DMS53 (cell line): ENCODE results near the gene GXYLT1.
A peak's percentile ranks its signal among the peaks of the same experiment; 100 is the strongest.
"Not testable (repeated sequence)": the region's sequence is repeated elsewhere in the genome, so short reads cannot be mapped to it uniquely, and the experiment has no call there.

Experiments
- DNase-seq: peaks from one replicate; lab custom pipeline; 2025; lab: John Stamatoyannopoulos, UW

The GXYLT1 gene, protein sequence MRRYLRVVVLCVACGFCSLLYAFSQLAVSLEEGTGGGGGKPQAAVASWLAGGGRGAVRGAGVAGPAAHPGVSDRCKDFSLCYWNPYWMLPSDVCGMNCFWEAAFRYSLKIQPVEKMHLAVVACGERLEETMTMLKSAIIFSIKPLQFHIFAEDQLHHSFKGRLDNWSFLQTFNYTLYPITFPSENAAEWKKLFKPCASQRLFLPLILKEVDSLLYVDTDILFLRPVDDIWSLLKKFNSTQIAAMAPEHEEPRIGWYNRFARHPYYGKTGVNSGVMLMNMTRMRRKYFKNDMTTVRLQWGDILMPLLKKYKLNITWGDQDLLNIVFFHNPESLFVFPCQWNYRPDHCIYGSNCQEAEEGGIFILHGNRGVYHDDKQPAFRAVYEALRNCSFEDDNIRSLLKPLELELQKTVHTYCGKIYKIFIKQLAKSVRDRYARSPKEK

DNA sequence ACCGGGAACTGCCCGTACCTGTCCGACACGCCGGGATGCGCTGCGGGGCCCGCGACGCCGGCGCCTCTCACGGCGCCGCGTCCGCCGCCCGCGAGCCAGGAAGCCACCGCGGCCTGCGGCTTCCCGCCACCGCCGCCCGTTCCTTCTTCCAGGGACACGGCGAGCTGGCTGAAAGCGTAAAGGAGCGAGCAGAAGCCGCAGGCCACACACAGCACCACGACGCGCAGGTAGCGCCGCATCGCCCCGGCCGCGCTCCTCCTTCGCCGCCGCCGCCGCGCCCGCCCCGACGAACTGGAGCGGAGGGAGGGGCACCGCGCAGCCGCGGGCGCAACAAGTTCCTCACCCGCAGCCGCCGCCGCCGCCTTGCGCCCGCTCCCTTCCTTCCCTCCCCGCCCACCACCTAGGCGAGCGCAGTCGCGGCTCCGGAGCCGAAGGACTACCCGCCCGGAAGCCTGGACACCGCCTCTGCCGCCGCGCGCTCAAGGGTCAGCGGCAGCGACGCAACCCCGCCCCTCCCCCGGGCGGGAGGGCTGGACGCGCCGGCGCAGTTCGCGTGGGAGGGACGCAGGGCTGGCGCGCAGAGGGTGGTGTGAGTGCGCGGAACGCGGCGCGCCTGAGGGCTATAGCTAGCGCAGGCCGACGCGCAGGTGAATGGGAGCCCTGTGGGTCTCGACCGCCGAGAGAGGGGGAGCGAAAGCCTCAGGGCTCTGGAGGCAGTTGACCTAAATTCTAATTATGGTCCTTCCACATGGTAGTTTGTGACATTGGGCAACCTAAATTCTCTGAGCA is at the start of gene GXYLT1:
Gene GXYLT1, minus strand, starts transcription at position 467 of the 789 bp plus-strand sequence. Its CDS starts 228 bp downstream, at position 239.
- DNase-seq, result peak; percentile 100

DNA sequence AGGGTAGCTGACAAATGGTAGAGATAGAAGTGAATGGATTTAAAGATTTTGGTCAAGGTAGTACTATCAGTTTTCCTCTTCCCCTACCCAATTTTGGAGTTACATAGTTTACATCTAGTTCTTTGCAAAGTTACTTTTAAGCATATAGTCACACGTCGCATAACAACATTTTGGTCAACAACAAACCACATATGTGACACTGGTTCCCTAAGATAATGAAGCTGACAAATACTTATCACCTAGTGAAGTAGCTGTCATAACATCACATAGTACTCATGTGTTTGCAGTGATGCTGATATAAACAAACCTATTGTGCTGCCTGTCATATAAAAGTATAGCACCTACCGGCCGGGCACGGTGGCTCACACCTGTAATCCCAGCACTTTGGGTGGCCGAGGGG is 48.0 kb upstream of the GXYLT1 start:
- DNase-seq, result no peak

DNA sequence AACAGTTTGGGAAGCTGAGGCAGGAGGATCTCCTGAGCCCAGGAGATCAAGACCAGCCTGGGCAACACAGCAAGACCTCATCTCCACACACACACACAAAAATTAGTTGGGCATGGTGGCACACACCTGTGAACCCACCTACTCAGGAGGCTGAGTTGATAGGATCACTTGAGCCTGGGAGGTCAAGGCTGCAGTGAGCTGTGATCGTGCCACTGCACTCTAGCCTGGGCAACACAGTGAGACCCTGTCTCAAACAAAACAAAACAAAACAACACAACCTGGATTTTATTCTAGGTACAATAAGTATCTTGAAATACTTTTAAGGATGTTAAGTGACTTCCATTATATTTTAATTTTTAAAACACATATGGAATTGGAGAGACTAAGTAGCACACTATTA is 47.6 kb upstream of the GXYLT1 start:
- no peak for DNase-seq

DNA sequence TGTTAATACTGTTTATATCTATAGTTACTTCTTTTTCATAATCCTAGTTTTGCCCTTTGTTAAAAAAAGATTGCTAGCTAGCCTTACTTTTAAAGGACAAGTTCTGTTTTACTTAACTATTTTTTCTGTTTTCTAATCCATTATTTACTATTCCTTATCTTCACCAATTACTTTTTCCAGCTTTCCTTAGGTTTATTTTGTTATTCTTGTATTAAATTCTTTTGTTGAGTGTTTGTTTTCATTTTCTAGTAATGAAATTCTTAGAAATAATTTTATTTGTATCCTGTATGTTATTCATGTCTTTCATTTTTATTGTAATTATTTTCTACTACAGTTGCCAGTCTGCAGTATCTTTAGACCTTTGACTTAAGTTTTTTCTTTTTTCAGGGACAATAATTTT is 45.7 kb upstream of the GXYLT1 start:
- DNase-seq, result no peak

DNA sequence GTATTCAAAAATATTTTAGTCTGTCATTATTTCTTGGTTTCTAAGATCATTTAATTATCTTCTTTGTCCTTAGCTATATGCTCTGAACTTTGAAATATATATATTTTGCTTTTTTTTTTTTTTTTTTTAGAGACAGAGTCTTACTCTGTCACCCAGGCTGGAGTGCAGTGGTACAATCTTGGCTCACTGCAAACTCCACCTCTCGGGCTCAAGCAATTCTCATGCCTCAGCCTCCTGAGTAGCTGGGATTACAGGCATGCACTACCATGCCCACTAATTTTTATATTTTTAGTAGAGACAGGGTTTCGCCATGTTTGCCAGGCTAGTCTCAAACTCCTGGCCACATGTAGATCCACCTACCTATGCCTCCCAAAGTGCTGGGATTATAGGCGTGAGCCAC is 43.6 kb upstream of the GXYLT1 start:
- not testable (repeated sequence) for DNase-seq

DNA sequence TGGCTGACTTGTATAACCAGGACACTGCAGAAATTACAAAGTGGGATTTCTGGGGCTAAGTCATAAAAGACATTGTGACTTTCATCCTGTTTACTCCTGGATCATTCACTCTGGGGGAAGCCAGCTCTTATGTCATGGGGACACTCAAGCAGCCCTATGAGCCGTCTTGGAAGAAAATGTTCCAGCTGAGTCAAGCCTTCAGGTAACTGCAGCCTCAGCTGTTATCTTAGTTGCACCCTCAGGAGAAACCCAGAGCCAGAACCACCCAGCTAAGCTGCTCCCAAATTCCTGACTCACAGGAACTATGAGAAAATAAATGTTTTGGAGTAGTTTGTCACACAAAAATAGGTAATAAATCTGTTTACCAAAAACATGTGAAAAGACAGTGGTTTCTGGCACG is 43.1 kb upstream of the GXYLT1 start:
- no peak for DNase-seq

DNA sequence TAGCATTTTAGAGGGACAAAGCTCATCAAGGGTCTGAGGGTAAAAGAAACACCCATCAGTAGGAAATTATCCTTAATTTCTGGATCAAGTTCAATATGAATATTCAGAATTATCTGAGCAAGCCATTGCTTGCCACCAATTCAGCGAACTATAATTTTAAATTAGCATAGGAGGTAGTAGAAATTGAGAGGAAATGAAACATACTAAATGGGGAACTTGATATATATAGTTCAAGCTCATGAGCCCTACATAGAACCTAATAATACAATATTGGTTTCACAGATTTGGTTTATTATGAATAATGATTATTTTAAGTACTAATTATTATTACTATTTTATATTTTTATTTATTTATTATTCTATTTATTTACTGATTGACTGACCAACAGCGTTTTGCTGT is 42.1 kb upstream of the GXYLT1 start:
- no peak for DNase-seq

DNA sequence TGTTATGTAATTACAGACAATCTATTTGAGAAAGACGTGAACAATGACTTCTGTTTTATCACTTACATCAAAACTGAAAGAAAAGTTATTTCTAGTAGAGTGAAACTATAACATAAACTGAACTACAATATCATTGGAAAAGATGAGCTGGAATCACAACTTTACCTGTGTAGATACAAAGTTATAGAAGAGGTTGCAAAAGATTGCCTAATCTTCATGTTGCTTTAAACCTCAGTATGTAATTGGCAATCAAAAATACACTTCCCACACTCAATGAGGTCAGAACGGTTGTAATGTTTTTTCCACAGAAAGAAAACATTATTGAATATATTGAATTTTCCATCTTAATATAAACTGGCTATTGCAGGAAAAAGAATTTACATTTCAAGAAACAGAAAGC is 37.7 kb upstream of the GXYLT1 start:
- no peak for DNase-seq

DNA sequence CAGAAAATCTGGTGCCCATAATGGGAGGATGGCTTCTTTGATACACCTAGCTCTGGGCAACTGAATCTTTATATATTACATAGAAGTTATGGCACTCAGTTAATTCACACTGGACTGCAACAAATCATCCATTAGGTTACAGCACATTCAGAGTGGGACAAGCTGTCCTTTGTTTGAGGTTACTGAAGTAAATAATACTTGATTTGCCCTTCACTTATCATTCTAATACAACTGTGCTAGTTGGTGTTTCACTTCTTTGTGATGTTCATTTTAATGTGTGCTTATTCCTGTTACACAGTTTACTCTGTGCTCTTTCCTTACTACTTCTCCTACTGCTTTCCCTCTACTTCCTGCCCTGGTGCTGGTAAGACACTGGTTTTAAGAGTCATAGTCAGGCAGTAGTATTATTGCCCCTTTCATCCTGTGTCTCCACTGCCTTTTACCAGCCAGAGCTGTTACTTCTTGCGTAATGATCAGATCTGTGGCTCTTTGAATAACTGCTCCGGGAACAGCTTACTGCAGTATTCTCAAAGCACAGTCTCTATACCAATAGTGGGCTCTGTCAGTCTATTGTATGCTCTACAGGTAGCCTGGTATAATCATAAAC is 36.4 kb upstream of the GXYLT1 start:
- no peak for DNase-seq

DNA sequence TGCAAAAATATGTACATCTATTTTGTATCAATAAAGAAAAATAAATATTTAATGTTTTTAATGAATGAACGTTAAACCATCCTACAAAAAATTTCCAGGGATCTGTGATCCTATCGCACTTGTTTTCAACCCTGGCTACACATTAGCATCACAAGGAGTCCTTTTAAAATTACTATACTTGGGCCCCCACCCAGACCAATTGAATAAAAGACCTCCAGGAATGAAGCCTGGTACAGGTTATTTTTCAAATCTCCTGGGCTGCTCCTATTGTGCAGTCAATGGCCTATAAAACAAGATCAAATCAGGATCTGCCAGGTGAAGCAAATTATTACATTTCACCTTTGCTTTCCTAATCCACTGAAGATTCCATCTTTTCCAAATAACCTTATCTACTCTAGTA is 33.4 kb upstream of the GXYLT1 start:
- DNase-seq, result no peak

DNA sequence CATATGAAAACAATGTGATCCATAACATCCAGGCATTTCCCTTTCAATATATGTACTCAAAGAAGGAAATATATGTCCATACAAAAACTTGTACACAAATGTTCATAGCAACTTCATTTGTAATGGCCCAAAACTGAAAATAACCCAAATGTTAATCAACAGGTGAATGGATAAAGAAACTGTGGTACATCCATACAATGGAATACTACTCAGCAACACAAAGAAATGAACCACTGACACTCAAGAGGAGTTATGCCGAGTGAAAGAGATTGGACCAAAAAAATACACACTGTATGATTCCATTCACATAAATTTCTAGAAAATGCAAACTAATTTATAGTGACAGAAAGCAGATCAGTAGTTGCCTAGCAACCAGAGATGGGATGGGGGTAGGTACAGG is 30.3 kb upstream of the GXYLT1 start:
- DNase-seq, result no peak

DNA sequence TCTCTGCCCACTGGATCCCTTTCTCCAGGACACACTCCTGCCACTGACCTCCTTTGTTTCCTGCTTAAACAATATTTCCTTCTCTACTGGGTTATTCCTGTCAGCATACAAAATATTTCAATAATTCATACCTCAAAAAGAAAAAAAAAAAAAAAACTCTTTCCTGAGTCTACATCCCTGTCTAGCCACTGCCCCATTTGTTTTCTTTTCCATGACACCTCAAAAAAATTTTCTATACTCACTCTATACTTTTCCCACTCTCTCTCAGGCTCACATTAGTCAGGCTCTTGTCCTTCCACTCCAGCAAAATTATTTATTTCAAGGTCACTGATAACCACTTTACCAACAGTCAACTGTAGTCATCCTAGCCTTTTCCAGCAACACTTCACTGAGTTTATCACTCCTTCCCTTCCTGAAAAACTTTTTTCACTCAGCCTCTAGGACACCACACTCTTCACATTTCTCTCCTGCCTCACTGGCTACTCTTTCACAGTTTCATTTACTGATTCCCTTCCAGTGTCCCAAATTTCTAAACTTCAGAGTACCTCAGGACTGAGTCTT is 29.4 kb upstream of the GXYLT1 start:
- no peak for DNase-seq

DNA sequence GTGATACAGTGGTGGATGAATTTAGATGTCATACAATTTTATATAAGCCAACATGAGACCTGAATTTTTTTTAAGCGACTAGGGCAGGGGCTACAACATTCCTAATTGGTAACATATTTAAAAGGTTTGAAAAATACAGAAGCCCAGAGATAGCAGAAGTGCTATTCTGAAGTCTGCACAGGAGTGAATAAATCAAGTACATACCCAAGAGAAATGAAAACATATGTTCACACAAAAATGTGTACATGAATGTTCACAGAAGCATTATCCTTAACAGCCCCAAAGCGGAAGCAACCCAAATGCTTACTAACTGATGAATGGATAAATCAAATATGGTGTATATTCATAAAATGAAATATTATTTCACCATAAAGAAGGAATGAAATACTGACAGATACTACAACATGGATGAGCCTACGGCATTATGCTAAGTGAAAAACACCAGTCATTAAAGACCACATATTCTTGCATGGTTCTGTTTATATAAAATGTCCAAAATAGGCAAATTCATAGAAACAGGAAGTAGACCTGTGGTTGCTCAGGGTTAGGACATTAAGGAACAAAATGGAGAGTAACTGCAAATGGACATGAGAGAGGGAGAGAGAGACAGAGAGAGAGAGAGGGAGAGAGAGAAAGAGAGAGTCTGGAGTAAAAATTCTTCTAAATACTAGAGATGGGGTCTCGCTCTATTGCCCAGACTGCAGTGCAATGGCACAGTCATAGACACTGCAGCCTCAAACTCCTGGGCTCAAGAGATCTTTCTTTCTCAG is 28.0 kb upstream of the GXYLT1 start:
- DNase-seq, result no peak

DNA sequence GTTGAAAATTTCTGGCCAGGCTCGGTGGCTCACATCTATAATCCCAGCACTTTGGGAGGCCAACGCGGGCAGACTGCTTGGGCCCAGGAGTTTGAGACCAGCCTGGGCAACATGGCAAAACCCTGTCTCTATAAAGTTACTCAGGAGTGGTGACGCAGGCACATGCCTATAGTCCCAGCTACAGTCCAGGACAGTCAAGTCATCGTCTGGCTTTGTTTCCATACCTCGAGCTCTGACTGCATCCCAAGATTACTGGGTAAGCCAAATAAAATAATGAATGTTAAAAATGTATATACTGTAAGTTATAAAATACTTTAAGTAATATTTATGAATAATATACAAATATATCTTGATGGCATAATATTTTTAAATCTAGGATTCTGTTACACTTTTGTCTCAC is 23.0 kb upstream of the GXYLT1 start:
- DNase-seq, result no peak

DNA sequence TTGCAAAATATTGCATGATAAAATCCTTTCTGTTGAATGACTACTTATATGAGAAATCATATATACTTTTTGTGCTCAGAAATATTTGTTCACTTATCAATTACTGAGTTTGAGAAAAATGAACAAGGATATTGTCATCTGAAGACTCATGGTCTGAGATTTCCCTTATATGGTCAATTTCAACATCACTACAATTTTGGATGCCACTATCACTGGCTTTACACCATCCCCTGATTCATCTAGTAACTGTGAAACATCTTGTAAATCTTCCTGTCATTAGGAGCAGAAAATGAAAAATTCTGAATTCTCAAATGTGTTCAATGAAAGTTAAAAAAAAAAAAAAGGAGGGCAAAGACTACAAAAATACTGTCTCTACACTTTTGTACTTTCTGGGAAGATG is 21.8 kb upstream of the GXYLT1 start:
- no peak for DNase-seq

DNA sequence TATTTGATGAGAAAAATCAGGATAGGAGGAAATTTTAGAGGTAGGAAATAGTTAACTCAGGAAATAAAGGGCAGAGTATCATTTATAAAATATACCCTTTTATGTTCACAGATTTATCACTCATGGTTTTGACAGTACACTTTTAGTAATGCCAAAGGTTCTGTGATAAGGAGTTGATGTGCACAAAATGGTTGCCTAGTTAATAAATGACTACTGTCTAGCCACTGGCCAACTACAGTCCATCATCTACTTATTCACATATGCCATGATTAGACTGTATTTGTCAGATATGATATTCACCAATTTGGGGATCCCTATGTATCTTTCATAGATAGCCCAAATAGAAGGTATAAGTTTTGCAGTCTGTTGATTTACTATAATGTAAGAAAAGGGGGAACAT is 19.2 kb upstream of the GXYLT1 start:
- DNase-seq, result peak; percentile 54

DNA sequence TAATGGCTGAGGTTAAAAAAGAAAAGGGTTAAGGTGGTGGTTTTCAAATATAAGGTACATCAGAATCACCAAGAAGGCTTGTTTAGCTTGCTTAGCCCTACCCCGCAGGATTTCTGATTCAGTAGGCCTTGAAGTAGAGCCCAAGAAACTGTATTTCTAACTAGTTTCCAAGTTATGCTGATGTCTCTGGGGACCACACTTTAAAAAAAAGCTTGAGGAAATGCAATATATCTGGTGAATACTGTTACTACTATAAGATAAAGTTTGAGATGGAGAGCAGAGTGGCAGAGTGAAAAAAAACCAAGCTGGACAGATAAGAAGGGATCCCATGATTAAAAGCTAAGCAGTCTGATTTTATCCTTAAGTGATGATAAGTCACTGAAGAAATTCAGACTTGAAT is 18.3 kb upstream of the GXYLT1 start:
- no peak for DNase-seq

DNA sequence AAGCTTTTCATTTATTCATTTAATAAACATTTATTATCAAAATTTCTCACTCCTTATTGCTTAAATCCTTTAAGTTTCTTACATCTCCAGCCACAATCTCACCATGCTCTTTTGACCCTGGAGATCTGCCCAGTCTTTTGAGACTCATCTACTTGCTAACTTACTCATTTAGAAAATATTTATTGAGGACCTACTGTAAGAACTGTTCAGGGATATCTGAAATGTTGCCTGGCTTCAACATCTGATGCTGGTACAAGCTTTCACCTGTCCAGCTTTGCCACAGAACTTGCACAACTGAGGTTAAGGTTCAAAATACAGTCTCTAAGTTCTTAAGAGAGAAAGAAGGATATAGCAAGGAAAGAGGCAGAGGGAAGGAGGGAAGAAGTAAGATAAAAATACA is 17.5 kb upstream of the GXYLT1 start:
- no peak for DNase-seq

DNA sequence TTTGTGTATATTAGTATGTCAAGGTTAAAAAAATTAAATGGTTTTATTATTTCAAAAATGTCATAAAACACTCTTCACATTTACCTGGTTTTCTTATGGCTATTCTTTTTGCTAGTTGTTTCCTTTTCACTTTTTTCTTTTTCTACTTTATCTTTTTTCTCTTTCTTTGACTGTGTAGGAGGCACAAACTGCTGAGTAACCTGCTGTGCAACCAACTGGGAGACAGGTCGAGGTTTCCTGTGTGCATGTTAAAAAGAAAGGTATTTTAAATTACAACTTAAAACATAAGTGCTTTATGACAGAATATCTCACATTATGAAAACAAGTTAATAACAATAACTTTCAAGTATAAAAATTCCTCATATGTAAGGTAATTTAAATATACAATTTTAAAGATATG is 16.9 kb upstream of the GXYLT1 start:
- DNase-seq, result no peak

DNA sequence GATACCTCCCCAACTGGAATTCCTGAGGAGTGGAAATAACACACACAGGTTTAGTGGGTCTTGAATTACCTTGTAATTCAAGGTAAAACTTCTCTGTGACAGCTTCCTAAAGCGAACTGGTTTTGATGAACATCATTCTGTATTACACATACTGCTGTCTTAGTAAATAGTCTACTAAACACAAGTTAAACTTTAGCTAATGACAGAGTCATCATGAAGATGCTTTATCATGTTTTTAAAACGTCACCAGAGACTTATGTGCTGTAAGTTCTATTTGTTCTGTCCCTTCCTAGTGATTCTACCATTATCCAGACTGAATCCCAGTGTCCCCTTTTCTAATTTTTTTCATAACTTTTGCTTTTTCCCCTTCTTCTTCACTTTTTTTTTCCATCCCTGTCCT is 11.6 kb upstream of the GXYLT1 start:
- DNase-seq, result peak; percentile 49

DNA sequence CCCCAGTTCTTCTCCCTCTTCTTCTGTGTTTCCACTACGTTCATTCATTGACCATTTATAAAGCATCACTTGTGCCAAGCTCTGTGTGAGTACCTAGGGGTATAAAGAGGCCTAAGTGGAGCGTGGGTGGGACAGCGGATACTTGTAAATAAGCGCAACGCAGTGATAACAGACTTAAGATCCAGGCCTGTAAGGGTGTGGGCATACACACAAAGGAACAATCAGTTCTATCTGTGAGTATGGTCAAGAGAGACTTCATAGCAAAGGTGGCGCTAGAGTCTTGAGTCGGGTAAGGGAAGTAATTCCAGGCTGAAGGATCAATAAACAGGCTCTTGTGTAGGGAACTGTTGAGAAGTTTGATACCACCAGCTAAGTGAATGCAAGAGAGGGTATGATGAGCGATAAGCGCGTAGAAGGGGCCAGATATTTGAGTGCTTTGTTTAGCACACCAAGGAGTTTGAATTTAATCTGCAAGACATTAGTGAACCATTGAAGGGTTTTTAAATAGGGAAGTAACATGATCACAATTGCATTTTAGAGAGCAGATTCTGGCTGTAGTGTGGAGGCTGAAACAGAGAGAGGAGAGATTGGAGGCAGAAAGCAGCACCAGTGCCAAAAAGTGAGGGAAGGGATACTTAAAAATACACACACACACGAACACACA is 1.0 kb upstream of the GXYLT1 start:
- DNase-seq, result peak; percentile 64
